Trophoblast cell (in vitro differentiated cells and primary cell): ENCODE measurements around the gene TEAD1.

Experiments used
- DNase-seq, 2 donors: peaks; one replicate each; pipeline ENCODE4 v3.0.0-alpha.2; 2016
- H2AFZ ChIP-seq: 2 replicates; pipeline ENCODE4 v1.6.1; 2013; ENCODE audit warnings: low read length, moderate library complexity, mild to moderate bottlenecking; ENCODE audit not compliant: insufficient read depth, poor library complexity
- H2AK5ac ChIP-seq: 2 replicates; pipeline ENCODE4 v1.6.1; 2013; ENCODE audit warnings: mild to moderate bottlenecking, low read length
- H2BK120ac ChIP-seq: 2 replicates; pipeline ENCODE4 v1.6.1; 2013; ENCODE audit warnings: low read length, mild to moderate bottlenecking, moderate library complexity; ENCODE audit not compliant: insufficient read depth, poor library complexity
- H2BK12ac ChIP-seq: 2 replicates; pipeline ENCODE4 v1.6.1; 2013; ENCODE audit warnings: mild to moderate bottlenecking, low read length, moderate library complexity
- H2BK5ac ChIP-seq: 2 replicates; pipeline ENCODE4 v1.6.1; 2013; ENCODE audit warnings: low read length, low read depth, moderate library complexity, mild to moderate bottlenecking; ENCODE audit not compliant: poor library complexity
- H3K14ac ChIP-seq: 2 replicates; pipeline ENCODE4 v1.6.1; 2013; ENCODE audit warnings: mild to moderate bottlenecking, low read length
- H3K18ac ChIP-seq: 2 replicates; pipeline ENCODE4 v1.6.1; 2013; ENCODE audit warnings: mild to moderate bottlenecking, low read length
- H3K23ac ChIP-seq: 2 replicates; pipeline ENCODE4 v1.6.1; 2013; ENCODE audit warnings: low read length
- H3K27ac ChIP-seq: 2 replicates; pipeline ENCODE4 v1.5.1; 2013; ENCODE audit warnings: low read depth, mild to moderate bottlenecking, inconsistent platforms, low read length, moderate library complexity
- H3K27me3 ChIP-seq: 2 replicates; pipeline ENCODE4 v1.6.1; 2013; ENCODE audit warnings: inconsistent platforms, mild to moderate bottlenecking, low read length, moderate library complexity; ENCODE audit not compliant: insufficient read depth
- H3K36me3 ChIP-seq, 2 experiments: 1 replicate in 1 of 2; 2 replicates in 1 of 2; pipeline ENCODE4 v1.6.1; 2013; ENCODE audit warnings: low read length in 2 of 2, mild to moderate bottlenecking in 2 of 2, moderate library complexity in 1 of 2; ENCODE audit not compliant: insufficient read depth in 2 of 2, control insufficient read depth in 1 of 2
- H3K4ac ChIP-seq: 2 replicates; pipeline ENCODE4 v1.6.1; 2013; ENCODE audit warnings: low read depth, mild to moderate bottlenecking, low read length, moderate library complexity
- H3K4me1 ChIP-seq, 2 experiments: 1 replicate in 1 of 2; 2 replicates in 1 of 2; pipeline ENCODE4 v1.6.1; 2013; ENCODE audit warnings: low read length in 2 of 2, mild to moderate bottlenecking in 2 of 2, moderate library complexity in 1 of 2; ENCODE audit not compliant: insufficient read depth in 2 of 2, control insufficient read depth in 1 of 2
- H3K4me2 ChIP-seq: 2 replicates; pipeline ENCODE4 v1.6.1; 2013; ENCODE audit warnings: inconsistent platforms, mild to moderate bottlenecking, low read length, moderate library complexity
- H3K4me3 ChIP-seq: 2 replicates; pipeline ENCODE4 v1.5.1; 2013; ENCODE audit warnings: mild to moderate bottlenecking, low read depth, low read length, inconsistent platforms
- H3K79me1 ChIP-seq: one replicate; pipeline ENCODE4 v1.6.1; 2013; ENCODE audit warnings: low read length
- H3K79me2 ChIP-seq: 2 replicates; pipeline ENCODE4 v1.6.1; 2013; ENCODE audit warnings: low read length, mild to moderate bottlenecking; ENCODE audit not compliant: control insufficient read depth, insufficient read depth, poor library complexity
- H3K9ac ChIP-seq: 2 replicates; pipeline ENCODE4 v1.6.1; 2013; ENCODE audit warnings: mild to moderate bottlenecking, low read length
- H3K9me3 ChIP-seq: 2 replicates; pipeline ENCODE4 v1.6.1; 2013; ENCODE audit warnings: low read depth, mild to moderate bottlenecking, control low read depth, inconsistent platforms, low read length; ENCODE audit not compliant: insufficient read depth
- H4K12ac ChIP-seq: 2 replicates; pipeline ENCODE4 v1.6.1; 2013; ENCODE audit warnings: low read depth, mild to moderate bottlenecking, low read length, moderate library complexity
- H4K8ac ChIP-seq: 2 replicates; pipeline ENCODE4 v1.6.1; 2013; ENCODE audit warnings: low read depth, mild to moderate bottlenecking, low read length, moderate library complexity
- H4K91ac ChIP-seq: one replicate; pipeline ENCODE4 v1.6.1; 2013; ENCODE audit warnings: low read depth, mild to moderate bottlenecking, low read length, moderate library complexity
- WGBS: extraction: QIAGEN DNeasy Blood & Tissue Kit; methylation state at CpG from one replicate; pipeline ENCODE4 v1.1.7; 2013; ENCODE audit warnings: missing lambda C conversion rate; ENCODE audit not compliant: insufficient read length, insufficient coverage; ENCODE audit errors: extremely low coverage; 5-methylcytosine and 5-hydroxymethylcytosine counted together

Gene TEAD1

GRCh38 chr11:12691473-12691872 is 17.3 kb downstream of the TEAD1 start:
- Histone ChIP-seq H2AFZ (no peak overlapping the region), H3K4me1 (peaks cover 36 to 66% of the 10 kb centered on the region in 2 experiments), H3K4ac (peak overlapping the region; percentile 42), H3K23ac (no peak overlapping the region), H2AK5ac (no peak overlapping the region), H4K91ac (no peak overlapping the region), H3K79me1 (peaks cover 41% of the 10 kb centered on the region), H2BK5ac (no peak overlapping the region), H3K9ac (no peak overlapping the region), H3K4me2 (no peak overlapping the region), H3K27ac (peak overlapping the region; percentile 2), H2BK120ac (no peak overlapping the region), H3K9me3 (no peaks in the 10 kb centered on the region), H3K18ac (no peak overlapping the region), H3K4me3 (no peak overlapping the region), H3K14ac (no peak overlapping the region), H3K36me3 (peaks cover 0 to 2% of the 10 kb centered on the region in 2 experiments), H4K12ac (no peak overlapping the region), H2BK12ac (no peak overlapping the region), H4K8ac (no peak overlapping the region), H3K79me2 (peaks cover 40% of the 10 kb centered on the region), H3K27me3 (no peaks in the 10 kb centered on the region)
- DNase-seq = no peak
- no CpG with 5 or more reads among the region's 4 CpGs for WGBS

DNA sequence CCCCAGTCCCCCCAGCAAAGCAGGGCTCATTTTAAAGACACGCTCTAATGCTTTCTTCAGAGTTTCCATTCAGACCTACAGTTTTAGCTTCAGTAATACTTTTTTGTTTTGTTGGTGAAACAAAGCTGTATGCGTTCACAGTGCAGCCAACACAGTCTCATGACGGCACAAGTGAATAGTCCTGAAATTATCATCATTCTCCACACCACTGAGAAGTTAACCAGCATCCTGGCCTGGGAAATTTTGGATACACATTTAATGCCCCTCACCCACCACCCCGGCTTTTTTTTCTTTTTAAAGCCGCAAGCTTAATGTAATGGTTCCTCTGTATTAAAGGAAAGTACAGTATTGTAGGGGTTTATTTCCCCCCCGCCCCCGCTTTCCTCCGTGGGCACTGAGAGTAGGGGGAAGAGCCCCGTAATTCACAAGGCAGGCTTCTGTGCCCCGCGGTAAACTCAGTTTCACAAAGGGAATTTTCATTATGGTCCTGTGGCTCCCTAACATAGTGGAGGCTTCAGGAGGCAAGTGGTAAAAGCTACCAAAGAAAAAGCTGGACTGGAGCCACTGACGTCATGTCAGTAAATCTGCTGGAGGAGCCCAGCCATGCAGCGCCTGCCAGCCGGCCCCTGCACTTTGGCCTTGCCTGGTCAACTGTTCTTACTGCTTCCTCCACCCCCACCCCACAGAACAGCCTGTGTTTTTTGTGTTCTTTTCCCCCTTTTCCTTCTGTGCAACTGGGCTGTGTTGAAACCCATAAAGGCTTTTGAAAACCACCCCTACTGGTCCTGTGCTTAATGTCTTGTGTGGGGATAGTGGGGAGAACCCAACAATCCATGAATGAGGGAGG is 18.2 kb downstream of the TEAD1 start:
- no CpG with 5 or more reads among the region's 14 CpGs for WGBS
- Histone ChIP-seq H2BK120ac (peak overlapping the region; percentile 16), H3K9me3 (no peaks in the 10 kb centered on the region)

GRCh38 chr11:12693094-12693478 is 18.9 kb downstream of the TEAD1 start:
- peaks cover 38 to 63% of the 10 kb centered on the region in 2 experiments for H3K4me1 ChIP-seq
- peak overlapping the region; percentile 84 for H3K27ac ChIP-seq
- H3K27me3 ChIP-seq = no peaks in the 10 kb centered on the region
- H3K9me3 ChIP-seq = no peaks in the 10 kb centered on the region
- peaks cover 0 to 2% of the 10 kb centered on the region in 2 experiments for H3K36me3 ChIP-seq
- no peak overlapping the region for H2AFZ ChIP-seq
- H2BK12ac ChIP-seq = no peak overlapping the region
- WGBS = no CpG with 5 or more reads among the region's 5 CpGs
- peak overlapping the region; percentile 10 for H3K14ac ChIP-seq
- no peak overlapping the region for H2AK5ac ChIP-seq
- H4K91ac ChIP-seq = peak overlapping the region; percentile 59
- H2BK120ac ChIP-seq = peak overlapping the region; percentile 16
- H3K79me2 ChIP-seq = peaks cover 45% of the 10 kb centered on the region
- H3K4me3 ChIP-seq = no peak overlapping the region
- no peak overlapping the region for H4K8ac ChIP-seq
- no peak for DNase-seq
- H3K4me2 ChIP-seq = peak overlapping the region; percentile 33
- H3K9ac ChIP-seq = no peak overlapping the region
- no peak overlapping the region for H3K23ac ChIP-seq
- H4K12ac ChIP-seq = no peak overlapping the region
- peaks cover 36% of the 10 kb centered on the region for H3K79me1 ChIP-seq
- H3K4ac ChIP-seq = peak overlapping the region; percentile 59
- peak overlapping the region; percentile 76 for H2BK5ac ChIP-seq
- H3K18ac ChIP-seq = no peak overlapping the region

More for the DNA sequence above, 18.2 kb downstream of the TEAD1 start:
- no peak overlapping the region for H3K23ac ChIP-seq
- no peak overlapping the region for H3K18ac ChIP-seq
- no peak overlapping the region for H2AFZ ChIP-seq
- peaks cover 0 to 2% of the 10 kb centered on the region in 2 experiments for H3K36me3 ChIP-seq
- H3K79me1 ChIP-seq = peaks cover 41% of the 10 kb centered on the region
- no peak overlapping the region for H3K4me3 ChIP-seq
- DNase-seq = peak in 1 of 2 donors; percentile 42
- peak overlapping the region; percentile 59 for H4K91ac ChIP-seq
- H3K4me1 ChIP-seq = peaks cover 42 to 64% of the 10 kb centered on the region in 2 experiments
- no peak overlapping the region for H3K9ac ChIP-seq
- no peak overlapping the region for H4K12ac ChIP-seq
- H4K8ac ChIP-seq = no peak overlapping the region
- H3K14ac ChIP-seq = peak overlapping the region; percentile 10
- peaks cover 45% of the 10 kb centered on the region for H3K79me2 ChIP-seq
- no peak overlapping the region for H2BK12ac ChIP-seq
- peak overlapping the region; percentile 76 for H2BK5ac ChIP-seq
- H3K4ac ChIP-seq = peak overlapping the region; percentile 84
- H3K27ac ChIP-seq = peak overlapping the region; percentile 84
- no peaks in the 10 kb centered on the region for H3K27me3 ChIP-seq
- H2AK5ac ChIP-seq = no peak overlapping the region
- peak overlapping the region; percentile 33 for H3K4me2 ChIP-seq

GRCh38 chr11:12693479-12694182 is 19.4 kb downstream of the TEAD1 start:
- Histone ChIP-seq H4K91ac (peak overlapping the region; percentile 92), H3K4me3 (no peak overlapping the region), H3K14ac (peak overlapping the region; percentile 79), H3K23ac (no peak overlapping the region), H4K8ac (peak overlapping the region; percentile 84), H3K27ac (peak overlapping the region; percentile 84), H3K79me2 (peaks cover 42% of the 10 kb centered on the region), H2BK12ac (peak overlapping the region; percentile 97), H4K12ac (peak overlapping the region; percentile 60), H2BK120ac (peak overlapping the region; percentile 96), H3K4ac (peak overlapping the region; percentile 98), H3K4me1 (peaks cover 34 to 59% of the 10 kb centered on the region in 2 experiments), H2AFZ (no peak overlapping the region), H3K18ac (peak overlapping the region; percentile 93), H3K4me2 (peak overlapping the region; percentile 8), H3K9me3 (no peaks in the 10 kb centered on the region), H3K36me3 (peaks cover 0 to 2% of the 10 kb centered on the region in 2 experiments), H2BK5ac (peak overlapping the region; percentile 83), H3K9ac (no peak overlapping the region), H3K27me3 (no peaks in the 10 kb centered on the region), H3K79me1 (peaks cover 32% of the 10 kb centered on the region), H2AK5ac (no peak overlapping the region)
- no CpG with 5 or more reads among the region's 13 CpGs for WGBS
- peak in 1 of 2 donors; percentile 42 for DNase-seq
